HepG2 (cell line): Measurements from ENCODE around the gene CAPN3. TPM values are rescaled to one million over a fixed set of nuclear protein-coding genes. Genes with fewer than 3 reads are reported as not detected.

Experiments used
- ATAC-seq: fragments of 200-7000 bp; cut with Tn5 transposase; 3 replicates; pipeline ENCODE4 v1.9.1; 2020; ENCODE audit warnings: mild to moderate bottlenecking, moderate library complexity
- BruUV-seq: library from RNA; stranded (reverse); fragments of 400-500 nt; replicated peaks from 2 replicates; lab custom pipeline; 2021; lab: Mats Ljungman, UMichigan
- CTCF ChIA-PET: fragments of 300-600 bp; formaldehyde crosslinking; extraction: SDS; loops from one replicate; lab custom pipeline; 2021; ENCODE audit warnings: low total read pairs, inconsistent platforms, low intra/inter-chr PET ratio; lab: Yijun Ruan, JAX
- POLR2A ChIA-PET: fragments of 350-600 bp; sonication (Branson Sonifier 250); formaldehyde crosslinking; loops from one replicate; lab custom pipeline; 2020; ENCODE audit warnings: antibody characterized with exemption, inconsistent platforms; lab: Yijun Ruan, JAX
- DNase-seq: peaks from one replicate; pipeline ENCODE4 v3.0.0-alpha.2; 2015; ENCODE audit warnings: low spot score
- FAIRE-seq: peaks from 3 replicates; lab custom pipeline; 2011; peaks lifted over from hg19 to GRCh38; lab: Jason Lieb, UNC
- H2AFZ ChIP-seq: one replicate; pipeline ENCODE4 v1.6.1; 2011; ENCODE audit warnings: low read length, inconsistent platforms
- H3K27ac ChIP-seq: fragments of 300-600 bp; 3 replicates; pipeline ENCODE4 v1.8.0; 2011; ENCODE audit warnings: mixed run types, mild to moderate bottlenecking, mixed read lengths, low read length, inconsistent platforms; ENCODE audit not compliant: insufficient read depth; ENCODE audit errors: extremely low read length
- H3K27me3 ChIP-seq, 2 experiments: fragments of 200-600 bp in 1 of 2; 2 replicates in 1 of 2; 3 replicates in 1 of 2; pipeline versions ENCODE4 v1.6.0 to v1.8.0; 2011; ENCODE audit warnings: low read length in 2 of 2, mild to moderate bottlenecking in 2 of 2, moderate library complexity in 2 of 2, inconsistent platforms in 1 of 2; ENCODE audit not compliant: insufficient read depth in 2 of 2, control insufficient read depth in 1 of 2
- H3K36me3 ChIP-seq, 2 experiments: fragments of 200-600 bp in 1 of 2; replicated peaks in 1 of 2; 2 replicates in 1 of 2; 3 replicates in 1 of 2; pipeline versions ENCODE4 v1.5.1 to v1.8.0; 2011; ENCODE audit warnings: low read length in 2 of 2, inconsistent platforms in 1 of 2; ENCODE audit not compliant: insufficient read depth in 2 of 2, control insufficient read depth in 1 of 2
- H3K4me1 ChIP-seq: 2 replicates; pipeline ENCODE4 v1.5.1; 2012; ENCODE audit warnings: low read length, inconsistent platforms; ENCODE audit not compliant: insufficient read depth
- H3K4me2 ChIP-seq: 2 replicates; pipeline ENCODE4 v1.6.0; 2011; ENCODE audit warnings: low read depth, low read length, inconsistent platforms
- H3K4me3 ChIP-seq, 3 experiments: fragments of 200-600 bp in 1 of 3; sonication (generic), shearing (Covaris generic) in 1 of 3; replicated peaks in 1 of 3; 2 replicates each; pipeline ENCODE4 v1.5.1; 2011 to 2016; ENCODE audit warnings: low read length in 3 of 3, inconsistent platforms in 2 of 3, low read depth in 2 of 3, mild to moderate bottlenecking in 2 of 3, control low read depth in 1 of 3, mixed read lengths in 1 of 3; ENCODE audit not compliant: insufficient read depth in 1 of 3
- H3K79me2 ChIP-seq: one replicate; pipeline ENCODE4 v1.6.1; 2011; ENCODE audit warnings: low read length, inconsistent platforms; ENCODE audit not compliant: insufficient read depth
- H3K9ac ChIP-seq: 2 replicates; pipeline ENCODE4 v1.6.0; 2011; ENCODE audit warnings: mild to moderate bottlenecking, low read depth, low read length, inconsistent platforms; ENCODE audit not compliant: insufficient read depth
- H3K9me3 ChIP-seq: 2 replicates; pipeline ENCODE4 v1.5.1; 2012; ENCODE audit warnings: mild to moderate bottlenecking, low read length
- H4K20me1 ChIP-seq: 2 replicates; pipeline ENCODE4 v1.6.0; 2011; ENCODE audit warnings: inconsistent platforms, mild to moderate bottlenecking, low read length, moderate library complexity; ENCODE audit not compliant: insufficient read depth
- ATF7 ChIP-seq, 2 experiments: fragments of 450-650 bp in 1 of 2; sonication (generic) in 1 of 2; formaldehyde crosslinking in 1 of 2; IDR thresholded peaks; 2 replicates each; pipeline versions ENCODE4 v1.4.0 to v1.6.1; 2016 to 2020; ENCODE audit warnings: antibody characterized with exemption in 1 of 2, mild to moderate bottlenecking in 1 of 2, missing genetic modification reagents in 1 of 2
- ATM ChIP-seq: fragments of 450-650 bp; IDR thresholded peaks from 2 replicates; pipeline ENCODE4 v1.7.1; 2017; ENCODE audit warnings: mild to moderate bottlenecking, borderline replicate concordance
- CBX5 ChIP-seq: sonication (generic); formaldehyde crosslinking; IDR thresholded peaks from 2 replicates; pipeline ENCODE4 v1.4.0; 2020; ENCODE audit warnings: missing genetic modification reagents, borderline replicate concordance
- FOXM1 ChIP-seq: sonication (generic); formaldehyde crosslinking; IDR thresholded peaks from 2 replicates; pipeline ENCODE4 v1.5.0; 2020; ENCODE audit warnings: missing genetic modification reagents
- HNRNPH1 ChIP-seq: fragments of 200-400 bp; formaldehyde crosslinking; optimal IDR thresholded peaks from 2 replicates; pipeline ENCODE3; 2017; ENCODE audit warnings: mild to moderate bottlenecking, low read depth, low read length
- HNRNPLL ChIP-seq: fragments of 200-400 bp; formaldehyde crosslinking; IDR thresholded peaks from 2 replicates; pipeline ENCODE4 v1.6.1; 2017; ENCODE audit warnings: mild to moderate bottlenecking, low read depth, low read length; ENCODE audit not compliant: poor library complexity, severe bottlenecking
- SSRP1 ChIP-seq: IDR thresholded peaks from 2 replicates; pipeline ENCODE4 v1.6.1; 2016; ENCODE audit warnings: control low read depth
- ZNF235 ChIP-seq: sonication (generic); formaldehyde crosslinking; IDR thresholded peaks from 2 replicates; pipeline ENCODE4 v1.8.1; 2023; ENCODE audit warnings: mild to moderate bottlenecking, missing genetic modification reagents, borderline replicate concordance
- ZNF274 ChIP-seq: sonication (generic); formaldehyde crosslinking; IDR thresholded peaks from 2 replicates; pipeline ENCODE4 v1.5.1; 2020; ENCODE audit warnings: mild to moderate bottlenecking, missing genetic modification reagents
- WGBS: methylation state at CpG from one replicate; pipeline ENCODE4 v1.1.6; 2017; ENCODE audit warnings: low lambda C conversion rate; 5-methylcytosine and 5-hydroxymethylcytosine counted together
- in situ Hi-C: cut with HindIII; loops from 2 replicates; pipeline ENCODE4 v1.10.0; 2017; ENCODE audit warnings: low pct_unique_long_range_greater_than_20kb; ENCODE audit not compliant: extremely low pct_ligation_motif_present
- intact Hi-C: fragments of 100-400 bp; cut with micrococcal nuclease; formaldehyde crosslinking; loops from one replicate; pipeline ENCODE4 v1.10.0; 2022; ENCODE audit not compliant: unreplicated experiment
- polyA plus RNA-seq, 8 experiments: library from polyadenylated mRNA; depleted of rRNA in 3 of 8; stranded (reverse) in 7 of 8; unstranded in 1 of 8; fragments of >200 nt; fragmentation: Illumina TruSeq in 4 of 8; extraction: Trizol in 4 of 8; gene quantifications; 2 replicates each; pipeline versions ENCODE4 v1.2.1 to v1.2.3, GENCODE V29; 2011 to 2016; ENCODE audit warnings: low read depth in 4 of 8, missing spikeins in 1 of 8, mixed read lengths in 1 of 8; ENCODE audit not compliant: insufficient read depth in 1 of 8
- total RNA-seq, 5 experiments: library from RNA; depleted of rRNA; stranded (reverse); fragments of >200 nt; fragmentation: Illumina TruSeq; extraction: Trizol; gene quantifications; 2 replicates each; pipeline ENCODE4 v1.2.3, GENCODE V29; 2016; ENCODE audit warnings: low read depth in 1 of 5

Gene CAPN3
- total and polyA plus RNA-seq, 2 of the 13 experiments (the other 11 are each of a cell fraction or from before 2014, with no cell fraction given): 1.3 to 4.6 TPM

GRCh38 chr15:42421376-42421775 lies 62.1 kb downstream of the CAPN3 start (continued):
- TF ChIP-seq SSRP1 (CRISPR knock-in tag) (no peak), CBX5 (CRISPR knock-in tag) (no peak), HNRNPLL (no peak), ZNF235 (CRISPR knock-in tag) (no peak), FOXM1 (CRISPR knock-in tag) (no peak), ZNF274 (CRISPR knock-in tag) (no peak), ATM (no peak)

- intact Hi-C loops: no loop called here
- Histone ChIP-seq H3K9ac (no peak overlapping the region), H3K36me3 (peaks cover 18 to 80% of the 10 kb centered on the region in 2 experiments), H2AFZ (no peak overlapping the region), H3K4me1 (no peaks in the 10 kb centered on the region), H3K4me3 (no peak overlapping the region), H4K20me1 (no peaks in the 10 kb centered on the region), H3K27me3 (no peaks in the 10 kb centered on the region), H3K4me2 (no peak overlapping the region), H3K27ac (no peak overlapping the region), H3K9me3 (no peaks in the 10 kb centered on the region), H3K79me2 (no peaks in the 10 kb centered on the region)
- POLR2A ChIA-PET: no interaction called here
- BruUV-seq: no TSS peak
- CTCF ChIA-PET: no interaction called here
- WGBS: 94% methylated on average over 7 of the region's 7 CpGs
- FAIRE-seq (no peak), DNase-seq (no peak), ATAC-seq (no peak)
- in situ Hi-C loops: no loop called here
- peak; percentile 86 for TF ChIP-seq ATF7 (IDR thresholded peaks at IDR 0.05)
- TF ChIP-seq ATF7 (CRISPR knock-in tag; IDR thresholded peaks at IDR 0.05): no peak
- no peak for TF ChIP-seq HNRNPH1
Observed at GRCh38 chr15:42427429-42428223, 68.3 kb downstream of the CAPN3 start.
